ENCODE results near the gene ATG16L2.
"Not testable (repeated sequence)": the region's sequence is repeated elsewhere in the genome, so short reads cannot be mapped to it uniquely, and the experiment has no call there.

The ATG16L2 gene

DNA sequence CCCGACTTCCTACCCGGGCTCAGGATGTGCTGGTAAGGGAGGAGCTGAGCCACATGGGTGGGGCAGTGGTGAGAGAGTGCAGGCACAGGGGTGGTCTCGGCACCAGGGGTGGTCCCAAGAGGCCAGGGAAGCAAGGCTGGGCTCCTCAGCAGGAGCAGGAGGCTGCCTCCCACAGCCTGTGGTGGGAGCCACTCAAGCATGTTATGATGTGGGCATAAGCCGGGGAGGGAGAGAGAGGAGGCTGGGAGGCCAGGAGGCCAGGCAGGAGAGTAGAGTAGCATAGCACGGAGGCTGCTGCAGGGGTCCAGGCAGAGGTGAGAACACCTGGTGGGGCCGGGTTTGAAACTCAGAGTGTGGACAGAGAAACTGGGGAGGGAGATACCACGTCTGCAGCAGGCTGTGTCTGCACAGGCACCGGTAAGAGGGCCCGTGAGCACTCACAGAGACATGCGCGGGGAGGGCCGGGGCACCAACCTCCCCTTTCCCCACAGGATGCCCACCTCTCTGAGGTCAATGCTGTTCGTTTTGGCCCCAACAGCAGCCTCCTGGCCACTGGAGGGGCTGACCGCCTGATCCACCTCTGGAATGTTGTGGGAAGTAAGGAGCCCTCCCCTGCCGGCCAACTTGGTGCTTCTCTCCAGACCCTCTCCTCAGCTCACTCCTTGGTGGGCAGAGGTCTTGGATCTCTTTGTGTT lies 10.7 kb downstream of the ATG16L2 start:
- DNase-seq: no peak

DNA sequence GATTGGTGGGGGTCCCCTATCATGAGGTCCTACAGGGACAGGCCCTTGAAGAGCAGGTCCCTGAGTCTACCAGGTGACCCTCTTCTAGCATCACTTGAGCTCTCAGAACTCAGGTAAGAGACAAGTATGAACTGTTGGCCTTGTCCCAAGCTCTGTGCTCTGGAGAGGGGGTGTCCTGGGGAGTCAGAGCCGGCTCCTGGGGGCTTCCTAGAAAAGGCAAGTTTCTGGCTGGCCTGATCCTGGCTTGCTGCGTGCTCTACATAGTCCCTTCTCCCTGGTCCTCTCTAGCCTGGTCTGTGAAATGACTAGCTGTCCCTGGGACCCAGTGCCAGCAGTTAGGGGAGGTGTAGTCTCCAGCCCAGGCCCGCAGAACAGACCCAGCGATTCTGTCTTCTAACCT lies 11.4 kb downstream of the ATG16L2 start:
- no peak for DNase-seq

DNA sequence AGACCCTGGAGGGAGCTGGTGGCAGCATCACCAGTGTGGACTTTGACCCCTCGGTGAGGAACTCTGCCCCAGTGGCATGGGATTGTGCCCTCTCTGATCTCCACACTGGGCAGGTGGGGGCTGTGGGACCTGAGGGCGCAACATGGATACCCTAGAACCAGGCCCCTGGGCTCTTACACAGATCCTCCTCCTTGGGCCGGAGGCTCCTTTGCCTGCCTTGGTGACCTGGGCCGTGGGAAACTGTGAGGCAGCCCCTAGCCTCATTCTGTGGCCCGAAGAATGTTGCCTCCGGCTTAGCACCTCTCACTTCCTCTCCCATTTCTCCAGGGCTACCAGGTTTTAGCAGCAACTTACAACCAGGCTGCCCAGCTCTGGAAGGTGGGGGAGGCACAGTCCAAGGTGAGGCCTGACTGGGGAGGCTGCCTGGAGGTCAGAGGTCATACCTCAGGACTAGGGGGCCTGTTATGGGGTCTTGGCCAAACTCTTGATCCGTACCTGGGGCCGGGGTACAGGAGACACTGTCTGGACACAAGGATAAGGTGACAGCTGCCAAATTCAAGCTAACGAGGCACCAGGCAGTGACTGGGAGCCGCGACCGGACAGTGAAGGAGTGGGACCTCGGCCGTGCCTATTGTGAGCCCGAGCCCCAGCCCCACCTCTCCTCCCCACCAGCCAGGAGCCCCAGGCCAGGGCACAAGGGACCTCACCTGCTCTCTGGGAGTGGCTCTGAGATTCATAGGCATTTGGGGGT lies 12.2 kb downstream of the ATG16L2 start:
- DNase-seq: no peak

DNA sequence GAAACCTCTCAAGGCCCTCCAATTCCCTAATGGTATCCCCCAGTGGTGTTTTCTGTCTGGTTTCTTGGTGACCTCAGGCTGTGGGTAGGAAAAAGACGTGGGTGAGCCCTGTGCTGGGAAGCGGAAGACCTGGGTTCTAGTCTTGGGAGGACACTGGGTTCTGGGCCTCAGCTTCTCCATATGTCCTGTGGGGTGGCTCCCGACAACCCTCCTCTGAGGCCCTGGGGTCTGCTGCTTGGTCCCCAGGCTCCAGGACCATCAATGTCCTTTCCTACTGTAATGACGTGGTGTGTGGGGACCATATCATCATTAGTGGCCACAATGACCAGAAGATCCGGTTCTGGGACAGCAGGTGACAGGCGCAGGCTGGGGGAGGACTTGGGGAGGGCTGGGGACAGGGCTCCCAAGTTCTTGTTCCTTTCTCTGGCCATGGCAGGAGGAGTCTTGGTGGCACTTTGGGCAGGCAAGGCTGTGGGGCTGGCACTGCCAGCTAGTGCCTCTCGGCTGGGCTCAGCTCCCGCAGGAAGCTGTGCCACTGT lies 12.8 kb downstream of the ATG16L2 start:
- no peak for DNase-seq

DNA sequence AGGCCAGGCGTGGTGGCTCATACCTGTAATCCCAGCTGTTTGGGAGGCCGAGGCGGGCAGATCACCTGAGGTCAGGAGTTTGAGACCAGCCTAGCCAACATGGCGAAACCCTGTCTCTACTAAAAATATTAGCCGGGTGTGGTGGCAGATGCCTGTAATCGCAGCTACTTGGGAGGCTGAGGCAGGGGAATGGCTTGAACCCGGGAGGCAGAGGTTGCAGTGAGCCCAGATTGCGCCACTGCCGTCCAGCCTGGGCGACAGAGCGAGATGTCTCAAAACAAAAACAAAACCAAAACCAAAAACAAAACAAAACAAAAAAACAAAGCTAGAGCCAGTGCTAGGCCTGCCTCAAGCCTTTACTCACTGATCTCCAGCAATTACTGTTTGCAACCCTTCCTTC lies 13.4 kb downstream of the ATG16L2 start:
- not testable (repeated sequence) for DNase-seq

DNA sequence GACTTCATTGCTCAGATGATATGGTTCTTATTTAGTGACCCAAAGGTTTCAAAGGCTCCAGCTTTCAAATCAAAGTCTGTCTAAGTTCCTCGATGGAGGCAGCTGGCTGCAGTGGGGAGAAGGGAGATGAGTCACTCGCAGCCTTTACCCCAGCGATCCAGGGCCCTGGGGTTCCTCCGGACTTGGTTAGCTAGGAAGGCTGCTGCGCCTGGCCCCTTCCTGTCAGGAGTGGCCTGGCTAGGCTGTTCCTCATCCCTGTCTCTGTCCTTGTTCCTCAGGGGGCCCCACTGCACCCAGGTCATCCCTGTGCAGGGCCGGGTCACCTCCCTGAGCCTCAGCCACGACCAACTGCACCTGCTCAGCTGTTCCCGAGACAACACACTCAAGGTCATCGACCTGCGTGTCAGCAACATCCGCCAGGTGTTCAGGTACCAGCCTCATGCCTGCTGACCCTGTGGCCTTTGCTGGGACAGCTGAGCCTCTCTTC lies 13.9 kb downstream of the ATG16L2 start:
- DNase-seq: no peak

DNA sequence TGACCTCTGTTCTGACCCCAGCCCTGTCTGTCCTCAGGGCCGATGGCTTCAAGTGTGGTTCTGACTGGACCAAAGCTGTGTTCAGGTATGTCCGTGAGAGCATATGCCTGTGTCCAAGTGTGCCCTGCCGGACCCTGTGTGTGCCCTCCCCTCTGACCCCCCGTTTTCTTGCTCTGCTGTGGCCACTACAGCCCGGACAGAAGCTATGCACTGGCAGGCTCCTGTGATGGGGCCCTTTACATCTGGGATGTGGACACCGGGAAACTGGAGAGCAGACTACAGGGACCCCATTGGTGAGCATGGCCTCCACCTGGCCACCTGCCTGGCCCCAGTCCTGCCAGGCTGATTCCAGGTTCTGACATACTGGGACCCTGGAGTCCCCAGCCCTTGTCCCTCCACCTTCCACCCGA lies 14.5 kb downstream of the ATG16L2 start:
- DNase-seq: no peak

DNA sequence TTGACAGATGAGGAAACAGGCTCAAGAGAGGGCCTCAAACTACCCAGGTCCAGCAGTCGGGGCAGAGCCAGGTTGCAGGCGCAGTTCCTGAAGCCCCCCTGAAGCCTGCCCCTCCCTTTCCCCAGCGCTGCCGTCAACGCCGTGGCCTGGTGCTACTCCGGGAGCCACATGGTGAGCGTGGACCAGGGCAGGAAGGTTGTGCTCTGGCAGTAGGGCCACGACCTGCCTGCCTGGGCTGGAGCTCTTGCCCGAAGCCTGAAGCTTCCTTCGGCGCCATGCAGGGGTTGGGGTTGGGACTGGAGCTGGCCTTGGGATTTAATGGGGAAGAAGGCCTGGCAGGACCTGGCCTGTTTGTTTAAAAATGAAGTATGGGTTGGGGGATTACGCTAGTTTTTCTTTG lies 15.0 kb downstream of the ATG16L2 start:
- DNase-seq: no peak

DNA sequence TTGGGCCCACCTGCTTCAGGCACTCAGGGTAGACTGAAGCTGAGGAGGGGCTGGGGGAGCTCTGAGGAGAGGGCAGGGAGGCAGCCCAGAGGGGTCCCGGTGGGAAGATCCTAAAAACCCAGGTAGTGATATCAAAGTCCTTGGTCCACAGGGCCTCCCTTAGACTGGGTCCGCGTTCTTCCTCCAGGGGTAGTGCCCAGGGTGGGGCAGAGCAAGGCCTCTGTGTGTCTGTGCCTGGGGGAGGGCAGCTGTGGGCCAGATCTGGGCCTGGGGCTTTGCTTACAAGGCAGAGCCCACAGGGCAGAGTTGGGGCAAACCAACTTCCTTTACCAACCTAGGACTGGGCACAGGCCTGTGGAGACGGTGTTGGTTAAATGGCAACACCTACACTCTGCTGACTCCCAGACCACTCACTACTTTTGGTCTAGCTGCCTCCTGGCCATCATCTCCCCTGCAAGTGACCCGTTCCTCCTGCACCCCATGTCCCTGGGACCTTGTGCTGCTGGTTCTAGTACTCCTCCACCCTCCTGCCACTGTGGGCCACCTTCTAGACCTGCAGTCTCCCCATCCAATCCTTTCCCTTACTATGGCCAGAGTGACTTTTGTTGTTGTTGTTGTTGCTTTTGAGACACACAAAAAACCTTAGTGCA lies 15.8 kb downstream of the ATG16L2 start:
- no peak for DNase-seq

DNA sequence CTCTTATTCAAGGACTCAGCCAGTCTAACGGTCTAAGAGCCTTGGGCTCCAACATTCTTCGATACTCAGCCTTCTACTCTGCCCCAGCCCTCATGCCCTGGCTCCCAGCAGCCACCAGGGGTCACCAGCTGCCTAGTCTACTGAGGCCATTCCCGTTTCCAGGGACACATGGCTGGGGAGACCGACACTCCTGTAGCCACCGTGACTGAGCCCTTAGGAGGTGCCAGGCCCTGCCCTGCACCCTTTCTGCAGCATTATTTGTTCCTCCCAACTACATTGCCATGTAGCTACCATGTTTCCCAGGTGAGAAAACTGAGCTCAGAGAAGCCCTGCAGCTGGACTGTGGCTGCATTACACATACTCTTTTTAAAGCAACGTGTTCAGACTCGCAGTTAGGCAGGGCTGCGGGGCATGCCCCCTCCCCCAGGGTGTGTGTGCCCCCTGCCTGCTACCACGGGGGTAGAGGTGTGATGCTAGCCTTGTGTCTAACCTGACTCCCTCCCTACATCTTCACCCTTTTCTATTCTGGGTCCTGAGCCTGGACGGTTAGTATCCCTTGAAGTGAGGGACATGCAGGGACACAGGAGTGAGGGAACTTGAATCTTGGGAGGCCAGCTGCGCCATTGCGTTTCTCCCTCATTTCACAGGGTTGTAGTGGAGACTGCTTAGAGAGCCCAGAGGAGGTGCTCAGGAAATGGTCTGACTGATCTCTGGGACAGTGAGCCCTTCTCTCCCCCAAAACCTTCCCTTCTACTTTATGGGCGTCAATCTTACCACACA lies 17.5 kb downstream of the ATG16L2 start:
- DNase-seq: peak in 52 of 56 donors; percentile 31 to 92 (median 76)

DNA sequence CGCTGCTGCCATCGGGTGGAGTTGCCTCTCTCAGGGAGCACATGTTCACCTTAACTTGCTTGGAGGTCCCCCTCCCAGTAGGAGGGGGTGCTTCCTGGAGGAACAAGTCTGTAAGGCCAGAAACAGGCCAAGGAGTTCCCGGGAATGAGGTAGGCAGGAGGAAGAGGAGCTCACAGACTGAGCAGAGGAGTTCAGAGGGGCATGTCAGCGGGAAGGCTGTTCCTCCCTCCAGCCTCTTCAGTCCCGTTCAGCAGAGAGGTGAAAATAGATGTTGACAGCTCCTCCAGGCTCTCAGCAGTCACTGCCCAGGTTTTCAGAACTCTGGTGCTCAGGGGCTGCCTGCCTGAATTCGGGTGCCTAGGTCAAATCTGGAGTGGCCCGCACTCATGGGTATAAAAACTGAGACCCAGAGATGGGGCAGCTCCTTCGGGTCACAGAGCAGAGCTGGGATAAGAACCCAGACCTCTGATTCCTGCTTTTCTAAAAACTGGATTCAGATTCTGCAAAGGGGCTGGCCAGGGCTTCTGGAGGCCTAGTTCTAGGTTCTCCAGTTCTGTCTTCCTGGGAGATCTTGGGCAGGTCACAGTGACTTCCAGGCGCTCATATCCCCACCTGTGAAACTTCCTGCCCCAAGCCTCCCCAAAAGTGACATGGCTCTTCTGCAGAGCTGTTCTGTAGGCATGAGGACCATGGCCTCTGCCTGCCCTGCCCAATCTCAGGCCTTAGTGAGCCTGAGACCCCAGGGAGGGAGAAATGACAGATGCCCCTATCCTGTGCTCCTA lies 18.3 kb downstream of the ATG16L2 start:
- DNase-seq: no peak

DNA sequence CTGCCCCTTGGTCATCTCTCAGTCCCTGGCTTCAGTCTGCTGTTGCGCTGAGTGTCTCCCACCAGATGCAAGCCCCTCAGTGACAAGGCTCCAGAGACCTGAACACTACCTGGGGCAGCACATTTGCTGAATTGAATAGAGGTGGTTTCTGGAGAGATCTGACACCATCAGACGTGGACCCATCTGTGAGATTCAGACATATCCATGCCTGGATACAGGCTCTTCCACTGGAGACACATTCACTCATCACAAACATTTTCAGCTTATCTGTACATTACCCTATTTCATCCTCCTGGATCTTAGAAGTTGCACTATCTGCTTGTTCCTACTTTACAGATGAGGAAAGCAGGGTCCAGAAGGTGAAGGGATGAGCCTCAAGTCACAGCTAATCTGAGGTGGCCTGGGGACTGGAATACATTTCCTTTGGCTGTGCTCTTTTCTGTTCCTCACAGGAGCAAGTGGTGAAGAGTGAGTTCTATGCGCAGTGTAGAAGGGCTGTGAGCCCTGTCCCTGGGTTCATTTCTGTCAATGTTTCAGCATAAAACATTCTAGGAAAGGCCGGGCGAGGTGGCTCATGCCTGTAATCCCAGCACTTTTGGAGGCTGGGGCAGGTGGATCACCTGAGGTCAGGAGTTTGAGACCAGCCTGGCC lies 19.0 kb downstream of the ATG16L2 start:
- no peak for DNase-seq

DNA sequence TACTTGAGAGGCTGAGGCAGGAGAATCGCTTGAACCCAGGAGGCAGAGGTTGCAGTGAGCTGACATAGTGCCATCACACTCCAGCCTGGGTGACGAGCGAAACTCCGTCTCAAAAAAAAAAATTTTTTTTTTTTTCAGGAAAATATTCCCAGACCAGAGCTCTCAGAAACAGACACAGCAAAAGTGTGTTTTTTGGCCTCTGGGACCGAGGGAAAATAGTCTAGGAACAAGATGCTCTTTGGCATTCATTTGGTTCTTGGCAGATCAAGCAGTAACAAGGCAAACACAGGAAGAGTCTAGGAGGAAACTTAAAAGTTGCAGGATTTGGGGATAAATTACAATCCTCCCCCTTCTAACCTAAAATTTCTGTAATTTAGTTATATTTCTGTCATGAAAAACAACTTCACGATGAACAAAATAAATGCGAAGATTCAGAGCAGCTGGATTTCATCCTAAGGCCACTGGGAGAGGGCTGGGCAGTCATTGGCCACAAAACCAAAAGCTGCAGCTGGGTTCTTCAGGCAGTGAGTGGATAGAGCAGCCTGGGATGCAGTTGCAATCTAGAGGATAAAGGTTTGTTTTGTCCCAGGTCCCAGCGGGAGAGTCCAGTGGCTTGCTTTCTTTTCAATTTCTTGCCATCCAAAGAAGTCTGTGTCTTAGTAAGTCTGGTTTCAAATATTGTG lies 19.7 kb downstream of the ATG16L2 start:
- DNase-seq: peak in 15 of 56 donors; percentile 21 to 54 (median 34)

DNA sequence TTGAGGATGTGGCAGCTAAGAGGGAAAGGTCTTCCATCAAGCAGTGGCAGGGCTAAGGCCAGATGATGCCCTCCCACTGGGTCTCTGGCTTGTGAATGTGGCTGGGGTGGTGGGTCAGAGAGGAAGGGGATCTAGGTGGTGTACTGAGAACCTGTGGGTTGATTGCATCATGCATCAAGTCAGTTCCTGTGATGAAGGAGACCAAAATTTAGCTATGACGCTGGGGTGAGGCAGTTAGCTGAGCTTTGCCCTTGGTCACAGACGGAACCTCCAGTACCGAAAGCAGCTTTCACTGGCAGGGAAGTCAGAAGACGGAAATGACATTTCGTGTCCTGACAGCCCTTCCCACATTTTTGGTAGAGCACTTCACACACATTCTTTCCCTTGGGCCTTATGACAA lies 20.7 kb downstream of the ATG16L2 start:
- no peak for DNase-seq

DNA sequence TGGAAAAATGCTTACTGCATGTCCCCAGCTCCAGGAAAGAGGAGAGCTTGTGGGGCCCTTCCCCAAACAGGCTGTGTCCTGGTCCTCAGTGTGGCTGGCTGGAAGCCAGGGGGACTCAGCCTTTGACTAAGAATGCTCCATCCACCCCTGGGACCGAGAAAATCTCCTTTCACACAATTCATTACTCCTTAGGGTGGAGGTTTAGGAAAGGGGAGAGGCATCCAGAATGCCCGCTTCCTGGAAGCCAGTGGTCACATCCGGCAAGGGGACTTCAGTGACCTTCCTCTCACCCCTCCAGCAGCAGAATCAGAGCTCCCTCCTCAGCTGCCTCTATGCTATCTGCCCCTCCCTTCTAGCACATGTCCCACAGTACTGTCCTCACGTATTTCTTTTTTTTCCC lies 21.9 kb downstream of the ATG16L2 start:
- no peak for DNase-seq

DNA sequence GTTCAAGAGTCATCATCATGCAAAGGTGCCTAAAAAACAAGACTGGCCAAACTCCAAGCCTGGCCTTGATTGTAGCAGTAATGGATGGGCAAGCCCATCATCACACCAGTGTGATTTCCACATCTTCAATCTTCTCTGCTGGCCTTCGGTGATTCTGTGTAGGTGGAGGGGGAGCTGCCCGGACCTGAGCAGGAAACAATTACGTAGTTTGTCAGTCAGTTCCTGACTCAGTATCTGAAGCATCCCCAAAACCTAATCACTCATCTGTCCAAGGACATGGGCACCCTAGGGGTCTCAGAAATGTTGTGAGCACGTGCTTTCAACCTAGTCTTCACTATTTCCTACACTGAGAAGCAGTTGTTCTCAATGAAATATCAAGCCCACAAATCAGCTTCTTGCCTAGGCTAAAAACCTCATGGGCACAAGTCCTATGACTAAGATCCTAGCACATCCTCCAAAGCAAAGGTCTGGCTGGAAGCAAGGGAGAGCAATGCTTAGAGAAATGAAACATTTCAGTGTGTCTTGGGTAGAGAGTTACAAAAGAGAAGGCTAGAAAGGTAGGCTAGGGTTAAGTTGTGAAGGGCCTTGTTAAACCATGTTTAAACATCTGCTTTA lies 24.6 kb downstream of the ATG16L2 start:
- DNase-seq: no peak

DNA sequence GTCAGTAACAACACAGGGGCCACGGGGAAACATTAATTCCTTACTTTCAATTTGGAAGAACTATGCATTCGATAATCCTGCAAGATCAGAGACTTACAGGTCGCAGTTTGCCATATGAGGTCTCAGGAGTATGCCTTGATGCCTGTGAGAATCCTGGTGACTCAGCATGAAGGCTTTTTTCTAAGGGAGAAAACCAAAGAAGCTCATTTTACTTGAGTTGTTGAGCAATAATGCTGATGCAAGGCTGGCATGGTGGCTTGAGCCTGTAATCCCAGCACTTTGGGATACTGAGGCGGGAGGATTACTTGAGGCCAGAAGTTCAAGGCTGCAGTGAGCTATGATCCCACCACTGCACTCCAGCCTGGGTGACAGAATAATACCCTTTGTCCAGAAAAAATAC lies 26.6 kb downstream of the ATG16L2 start:
- no peak for DNase-seq

DNA sequence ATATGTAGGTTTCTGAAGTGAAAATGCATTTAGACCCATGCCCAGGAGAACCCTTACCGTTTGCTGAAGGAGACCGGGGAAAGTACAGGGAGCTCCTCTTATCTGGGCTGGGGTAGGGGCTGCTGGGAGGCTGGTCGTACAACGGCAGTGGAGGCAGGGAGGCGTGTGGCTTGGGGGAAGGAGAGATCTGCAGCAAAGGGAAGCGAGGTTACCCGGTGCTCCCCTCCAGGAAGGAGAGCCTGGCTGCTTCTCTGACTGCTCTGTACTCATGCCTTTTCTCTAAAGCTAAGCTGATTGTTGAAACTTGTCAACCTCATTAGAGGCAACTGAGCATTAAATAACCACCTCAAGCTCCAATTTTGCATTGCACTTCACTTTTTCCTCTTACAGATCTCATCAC lies 27.2 kb downstream of the ATG16L2 start:
- DNase-seq: no peak

DNA sequence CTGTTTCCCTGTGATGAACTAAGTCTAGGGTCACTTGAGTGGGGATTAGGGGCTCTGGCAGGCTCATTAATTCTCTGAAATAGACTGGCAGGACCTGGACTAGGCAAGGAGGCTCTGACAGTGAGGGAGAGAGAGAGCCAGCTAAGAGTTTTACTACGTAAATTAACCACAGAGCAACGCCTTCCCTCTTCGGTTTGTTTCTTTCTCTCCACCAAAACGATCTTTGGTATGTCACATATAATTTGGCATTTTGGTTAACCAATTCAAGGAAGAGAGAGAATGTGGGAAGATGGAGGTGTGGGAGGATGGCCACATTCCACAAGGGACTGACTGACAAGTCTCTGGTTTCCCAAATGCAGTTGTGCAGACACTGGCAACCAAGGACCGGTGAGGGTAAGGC lies 27.9 kb downstream of the ATG16L2 start:
- DNase-seq: no peak

Data from nucleus accumbens (tissue), 56 donors.